Osteocyte (in vitro differentiated cells): Measurements from ENCODE around the gene VIT. TPM values are rescaled to one million over a fixed set of nuclear protein-coding genes. Genes with fewer than 3 reads are reported as not detected.

Source experiments
- DNase-seq: peaks from one replicate; pipeline ENCODE4 v3.0.0; 2021; ENCODE audit warnings: mixed read lengths; ENCODE audit not compliant: unreplicated experiment; ENCODE audit errors: extremely low spot score
- H3K27ac Mint-ChIP-seq: one replicate; pipeline ENCODE4 v1.8.0; 2021; ENCODE audit warnings: mild to moderate bottlenecking, mixed read lengths; ENCODE audit not compliant: unreplicated experiment
- H3K27me3 Mint-ChIP-seq: one replicate; pipeline ENCODE4 v1.8.0; 2021; ENCODE audit warnings: mixed read lengths; ENCODE audit not compliant: unreplicated experiment
- H3K36me3 Mint-ChIP-seq: one replicate; pipeline ENCODE4 v1.8.0; 2021; ENCODE audit warnings: mixed read lengths; ENCODE audit not compliant: unreplicated experiment
- H3K4me1 Mint-ChIP-seq: one replicate; pipeline ENCODE4 v1.8.0; 2021; ENCODE audit warnings: mixed read lengths; ENCODE audit not compliant: unreplicated experiment
- H3K4me3 Mint-ChIP-seq: one replicate; pipeline ENCODE4 v1.8.0; 2021; ENCODE audit warnings: mild to moderate bottlenecking, moderate library complexity, mixed read lengths; ENCODE audit not compliant: unreplicated experiment
- H3K9me3 Mint-ChIP-seq: one replicate; pipeline ENCODE4 v1.8.0; 2021; ENCODE audit warnings: mixed read lengths; ENCODE audit not compliant: unreplicated experiment
- CTCF ChIP-seq: fragments of 200-600 bp; sonication (generic); IDR thresholded peaks from 2 replicates; pipeline ENCODE4 v1.5.0; 2021; ENCODE audit warnings: antibody characterized with exemption, mild to moderate bottlenecking, moderate library complexity
- long read RNA-seq: library from polyadenylated mRNA; unstranded; transcript quantifications from one replicate; pipeline ENCODE4 v2.0.0, GENCODE V29; 2021
- total RNA-seq: library from RNA; stranded (reverse); gene quantifications from 2 replicates; pipeline ENCODE4 v1.2.1, GENCODE V29; 2021

The VIT gene
- total RNA-seq: 10.7 and 11.4 TPM in 2 replicates
- long read RNA-seq, transcript VIT-201 (14 exons, 2,525 nt): minor isoform, 9 of 91 reads
- long read RNA-seq, transcript VIT-202 (16 exons, 2,810 nt): minor isoform, 20 of 91 reads
- long read RNA-seq, transcript VIT-203 (15 exons, 2,770 nt): major isoform, 31 of 91 reads
- long read RNA-seq, partial matches to known transcripts: 13 of 91 reads
- long read RNA-seq, other reads (novel, unspliced or antisense): 15 of 91 reads

DNA sequence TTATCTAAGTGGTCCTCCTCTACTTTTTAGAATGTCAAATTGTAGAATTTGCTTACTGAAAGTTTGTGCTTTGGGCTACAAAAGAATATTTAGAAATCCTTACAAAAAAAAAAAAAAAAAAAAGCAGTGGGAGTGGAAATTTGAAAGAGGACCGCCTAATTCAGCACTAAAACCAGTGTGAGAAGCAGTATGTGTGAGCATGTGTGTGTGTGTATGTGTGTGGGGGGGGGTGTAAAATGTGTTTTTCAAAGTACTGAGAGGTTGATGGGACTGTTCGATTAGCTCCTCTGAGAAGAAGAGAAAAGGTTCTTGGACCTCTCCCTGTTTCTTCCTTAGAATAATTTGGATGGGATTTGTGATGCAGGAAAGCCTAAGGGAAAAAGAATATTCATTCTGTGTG, at the start of gene VIT:
TSS of gene VIT (plus strand) at position 175 of the 400 bp plus-strand sequence. CDS start 19,664 bp downstream, outside the sequence.
- no peak for TF ChIP-seq CTCF
- Mint-ChIP-seq H3K36me3 (no peaks in the 10 kb centered on the region), H3K27me3 (no peaks in the 10 kb centered on the region), H3K4me1 (peaks cover 48% of the 10 kb centered on the region), H3K9me3 (no peaks in the 10 kb centered on the region), H3K27ac (peak within 1 kb of the TSS; percentile 94), H3K4me3 (peak within 1 kb of the TSS; percentile 74)
- DNase-seq: no peak

- Mint-ChIP-seq H3K27me3 (no peaks in the 10 kb centered on the region), H3K27ac (no peak overlapping the region), H3K9me3 (peaks cover 4% of the 10 kb centered on the region), H3K4me3 (no peak overlapping the region), H3K4me1 (peaks cover 11% of the 10 kb centered on the region), H3K36me3 (no peaks in the 10 kb centered on the region)
- no peak for TF ChIP-seq CTCF
- no peak for DNase-seq
Observed at GRCh38 chr2:36650031-36650829, 46.3 kb upstream of the VIT start.

GRCh38 chr2:36653155-36653554, 43.4 kb upstream of the VIT start:
- DNase-seq: no peak
- H3K27me3 Mint-ChIP-seq: no peaks in the 10 kb centered on the region
- H3K4me3 Mint-ChIP-seq: no peak overlapping the region
- H3K9me3 Mint-ChIP-seq: no peaks in the 10 kb centered on the region
- H3K4me1 Mint-ChIP-seq: peaks cover 18% of the 10 kb centered on the region
- H3K36me3 Mint-ChIP-seq: no peaks in the 10 kb centered on the region
- H3K27ac Mint-ChIP-seq: no peak overlapping the region
- no peak for TF ChIP-seq CTCF

DNA sequence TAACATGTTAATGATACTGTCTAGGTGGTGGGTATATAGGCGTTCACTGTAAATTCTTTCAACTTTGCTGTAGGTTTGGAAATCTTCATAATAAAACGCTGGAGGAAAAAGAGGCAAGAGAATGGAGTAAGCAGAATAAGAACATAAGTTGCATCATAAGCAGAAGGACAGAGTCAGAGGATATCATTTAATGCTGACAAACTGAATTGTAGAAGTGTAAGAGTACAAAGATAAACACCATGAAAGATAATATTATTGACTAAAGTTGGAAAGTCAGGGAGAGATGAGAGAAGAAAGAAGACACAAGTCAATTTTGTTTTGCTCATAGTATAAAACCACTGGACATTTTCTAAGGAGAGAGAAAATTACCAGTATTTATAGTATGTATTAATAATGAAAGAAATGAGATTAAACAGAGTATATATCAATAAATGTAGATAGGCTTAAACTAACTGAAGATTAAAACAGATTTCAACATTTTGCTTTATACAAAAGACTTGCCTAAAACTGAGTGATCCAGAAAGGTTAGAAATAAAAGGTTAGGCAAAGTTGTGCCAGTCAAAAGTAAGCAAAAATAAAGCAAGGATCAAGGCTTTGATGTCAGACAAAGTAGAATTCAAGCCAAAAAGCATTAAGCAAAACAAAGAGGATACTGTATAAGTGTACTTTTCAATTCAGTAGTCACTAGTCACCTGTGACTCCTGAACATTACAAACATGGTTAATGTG, 42.4 kb upstream of the VIT start:
- DNase-seq: no peak
- Mint-ChIP-seq H3K4me3 (no peak overlapping the region), H3K36me3 (no peaks in the 10 kb centered on the region), H3K27me3 (no peaks in the 10 kb centered on the region), H3K4me1 (peaks cover 18% of the 10 kb centered on the region), H3K9me3 (no peaks in the 10 kb centered on the region), H3K27ac (no peak overlapping the region)
- TF ChIP-seq CTCF: no peak

- Mint-ChIP-seq H3K27me3 (no peaks in the 10 kb centered on the region), H3K9me3 (no peaks in the 10 kb centered on the region), H3K4me3 (no peak overlapping the region), H3K36me3 (no peaks in the 10 kb centered on the region), H3K4me1 (peaks cover 9% of the 10 kb centered on the region), H3K27ac (no peak overlapping the region)
- no peak for TF ChIP-seq CTCF
- DNase-seq: no peak
Observed at GRCh38 chr2:36655453-36655852, 41.1 kb upstream of the VIT start.
